Measurements from ENCODE around the gene EIF2AK3.
A peak's percentile ranks its signal among the peaks of the same experiment; 100 is the strongest.

Gene EIF2AK3

GRCh38 chr2:88627055-88627855, at the start of gene EIF2AK3:
EIF2AK3 (minus strand) TSS chr2:88627464; CDS start chr2:88627274, 190 bp downstream.
- no peaks in the 10 kb centered on the region for H3K36me3 ChIP-seq (ENCODE audit: control insufficient read depth in 2 of 2, insufficient read depth in 2 of 2, low read length in 2 of 2)
- H3K4me1 ChIP-seq (ENCODE audit: control insufficient read depth, insufficient read depth, low read length): peaks cover 28% of the 10 kb centered on the region
- no peaks in the 10 kb centered on the region for H3K27me3 ChIP-seq (ENCODE audit: control insufficient read depth in 1 of 2, insufficient read depth in 2 of 2, low read length in 2 of 2)
- peak within 1 kb of the TSS; percentile 88 to 99 for H3K9ac ChIP-seq (ENCODE audit: low read length in 2 of 2)
- no peaks in the 10 kb centered on the region for H3K9me3 ChIP-seq (ENCODE audit: control insufficient read depth in 2 of 2, low read length in 2 of 2)
- H3K4me3 ChIP-seq (ENCODE audit: low read length in 2 of 2): peak within 1 kb of the TSS; percentile 78 to 98
- H3K27ac ChIP-seq (ENCODE audit: low read length): peak within 1 kb of the TSS; percentile 99

- no peak overlapping the region for H3K4me3 ChIP-seq (ENCODE audit: low read length in 2 of 2)
- no peaks in the 10 kb centered on the region for H3K27me3 ChIP-seq (ENCODE audit: control insufficient read depth in 1 of 2, insufficient read depth in 2 of 2, low read length in 2 of 2)
- H3K4me1 ChIP-seq (ENCODE audit: control insufficient read depth, insufficient read depth, low read length): no peaks in the 10 kb centered on the region
- no peaks in the 10 kb centered on the region for H3K36me3 ChIP-seq (ENCODE audit: control insufficient read depth in 2 of 2, insufficient read depth in 2 of 2, low read length in 2 of 2)
- H3K27ac ChIP-seq (ENCODE audit: low read length): no peak overlapping the region
- H3K9me3 ChIP-seq (ENCODE audit: control insufficient read depth in 2 of 2, low read length in 2 of 2): no peaks in the 10 kb centered on the region
- H3K9ac ChIP-seq (ENCODE audit: low read length in 2 of 2): no peak overlapping the region
These were observed 46.1 kb upstream of the EIF2AK3 start for GRCh38 chr2:88673363-88673762.

- Histone ChIP-seq H3K9ac (ENCODE audit: low read length in 2 of 2) (no peak overlapping the region), H3K27ac (ENCODE audit: low read length) (no peak overlapping the region), H3K27me3 (ENCODE audit: control insufficient read depth in 1 of 2, insufficient read depth in 2 of 2, low read length in 2 of 2) (no peaks in the 10 kb centered on the region), H3K4me3 (ENCODE audit: low read length in 2 of 2) (no peak overlapping the region), H3K36me3 (ENCODE audit: control insufficient read depth in 2 of 2, insufficient read depth in 2 of 2, low read length in 2 of 2) (no peaks in the 10 kb centered on the region), H3K4me1 (ENCODE audit: control insufficient read depth, insufficient read depth, low read length) (no peaks in the 10 kb centered on the region), H3K9me3 (ENCODE audit: control insufficient read depth in 2 of 2, low read length in 2 of 2) (no peaks in the 10 kb centered on the region)
These were observed 44.6 kb upstream of the EIF2AK3 start for GRCh38 chr2:88671786-88672427.

DNA sequence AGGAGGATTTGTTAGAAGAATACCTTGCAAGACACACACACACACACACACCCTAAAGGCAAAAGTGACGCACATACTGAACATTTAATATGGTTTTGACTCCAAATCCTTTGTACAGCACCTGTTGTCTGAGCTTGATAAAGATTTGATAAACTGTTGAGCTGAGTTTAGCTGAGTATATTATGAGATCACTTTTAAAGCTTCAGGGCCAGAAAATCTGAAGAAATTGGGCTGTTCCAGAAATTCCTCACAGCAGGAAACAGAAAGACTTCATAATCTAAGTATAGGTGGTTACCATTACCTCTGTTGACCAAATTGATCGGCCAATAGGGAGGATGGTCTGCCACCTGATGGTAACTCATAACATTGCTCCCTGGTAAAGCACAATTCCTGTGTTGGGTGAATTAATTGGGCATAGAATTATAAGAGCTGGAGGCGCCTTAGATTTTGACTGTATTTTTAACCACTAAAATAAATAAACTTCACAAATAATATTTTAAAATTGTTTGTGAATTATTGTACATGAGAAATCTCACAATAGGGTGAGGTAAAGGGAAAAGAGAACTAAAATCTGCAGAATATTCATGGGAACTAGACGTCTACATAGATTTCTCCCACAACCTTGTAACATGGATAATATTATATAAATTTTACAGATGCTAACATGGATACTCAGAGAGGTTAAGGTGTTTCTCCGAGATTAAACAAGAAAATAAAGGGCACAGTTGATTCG, 42.4 kb upstream of the EIF2AK3 start:
- Histone ChIP-seq H3K9ac (ENCODE audit: low read length in 2 of 2) (no peak overlapping the region), H3K4me3 (ENCODE audit: low read length in 2 of 2) (no peak overlapping the region), H3K4me1 (ENCODE audit: control insufficient read depth, insufficient read depth, low read length) (no peaks in the 10 kb centered on the region), H3K9me3 (ENCODE audit: control insufficient read depth in 2 of 2, low read length in 2 of 2) (no peaks in the 10 kb centered on the region), H3K36me3 (ENCODE audit: control insufficient read depth in 2 of 2, insufficient read depth in 2 of 2, low read length in 2 of 2) (no peaks in the 10 kb centered on the region), H3K27me3 (ENCODE audit: control insufficient read depth in 1 of 2, insufficient read depth in 2 of 2, low read length in 2 of 2) (no peaks in the 10 kb centered on the region), H3K27ac (ENCODE audit: low read length) (no peak overlapping the region)

DNA sequence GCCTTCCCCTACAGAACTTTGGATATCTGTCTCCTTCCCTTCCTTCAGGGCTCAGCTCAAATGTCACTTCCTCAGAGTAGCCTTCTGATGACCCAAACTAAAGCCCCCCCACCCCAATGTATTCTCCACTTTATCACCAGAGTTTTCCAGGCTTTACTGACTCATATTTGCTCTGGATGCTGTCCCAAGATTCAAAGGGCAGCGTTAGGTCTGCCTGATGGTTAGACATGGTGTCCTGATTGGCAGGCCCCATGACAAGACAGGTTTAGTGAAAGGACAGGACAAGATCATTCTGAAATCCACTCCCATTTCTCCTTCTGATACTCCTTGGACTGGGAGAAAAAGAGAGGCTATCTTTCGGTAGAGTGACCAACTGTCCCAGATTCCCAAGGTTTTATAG, 41.6 kb upstream of the EIF2AK3 start:
- Histone ChIP-seq H3K9me3 (ENCODE audit: control insufficient read depth in 2 of 2, low read length in 2 of 2) (no peaks in the 10 kb centered on the region), H3K27ac (ENCODE audit: low read length) (no peak overlapping the region), H3K27me3 (ENCODE audit: control insufficient read depth in 1 of 2, insufficient read depth in 2 of 2, low read length in 2 of 2) (no peaks in the 10 kb centered on the region), H3K4me3 (ENCODE audit: low read length in 2 of 2) (no peak overlapping the region), H3K4me1 (ENCODE audit: control insufficient read depth, insufficient read depth, low read length) (no peaks in the 10 kb centered on the region), H3K9ac (ENCODE audit: low read length in 2 of 2) (no peak overlapping the region), H3K36me3 (ENCODE audit: control insufficient read depth in 2 of 2, insufficient read depth in 2 of 2, low read length in 2 of 2) (no peaks in the 10 kb centered on the region)

- no peak overlapping the region for H3K4me3 ChIP-seq (ENCODE audit: low read length in 2 of 2)
- H3K27ac ChIP-seq (ENCODE audit: low read length): no peak overlapping the region
- H3K9ac ChIP-seq (ENCODE audit: low read length in 2 of 2): no peak overlapping the region
- no peaks in the 10 kb centered on the region for H3K36me3 ChIP-seq (ENCODE audit: control insufficient read depth in 2 of 2, insufficient read depth in 2 of 2, low read length in 2 of 2)
- H3K4me1 ChIP-seq (ENCODE audit: control insufficient read depth, insufficient read depth, low read length): no peaks in the 10 kb centered on the region
- H3K27me3 ChIP-seq (ENCODE audit: control insufficient read depth in 1 of 2, insufficient read depth in 2 of 2, low read length in 2 of 2): no peaks in the 10 kb centered on the region
- H3K9me3 ChIP-seq (ENCODE audit: control insufficient read depth in 2 of 2, low read length in 2 of 2): no peaks in the 10 kb centered on the region
These were observed 40.0 kb upstream of the EIF2AK3 start for GRCh38 chr2:88667219-88667618.

- Histone ChIP-seq H3K9me3 (ENCODE audit: control insufficient read depth in 2 of 2, low read length in 2 of 2) (no peaks in the 10 kb centered on the region), H3K27me3 (ENCODE audit: control insufficient read depth in 1 of 2, insufficient read depth in 2 of 2, low read length in 2 of 2) (no peaks in the 10 kb centered on the region), H3K4me3 (ENCODE audit: low read length in 2 of 2) (no peak overlapping the region), H3K27ac (ENCODE audit: low read length) (no peak overlapping the region), H3K9ac (ENCODE audit: low read length in 2 of 2) (no peak overlapping the region), H3K4me1 (ENCODE audit: control insufficient read depth, insufficient read depth, low read length) (no peaks in the 10 kb centered on the region), H3K36me3 (ENCODE audit: control insufficient read depth in 2 of 2, insufficient read depth in 2 of 2, low read length in 2 of 2) (no peaks in the 10 kb centered on the region)
These were observed 39.3 kb upstream of the EIF2AK3 start for GRCh38 chr2:88666576-88666975.

DNA sequence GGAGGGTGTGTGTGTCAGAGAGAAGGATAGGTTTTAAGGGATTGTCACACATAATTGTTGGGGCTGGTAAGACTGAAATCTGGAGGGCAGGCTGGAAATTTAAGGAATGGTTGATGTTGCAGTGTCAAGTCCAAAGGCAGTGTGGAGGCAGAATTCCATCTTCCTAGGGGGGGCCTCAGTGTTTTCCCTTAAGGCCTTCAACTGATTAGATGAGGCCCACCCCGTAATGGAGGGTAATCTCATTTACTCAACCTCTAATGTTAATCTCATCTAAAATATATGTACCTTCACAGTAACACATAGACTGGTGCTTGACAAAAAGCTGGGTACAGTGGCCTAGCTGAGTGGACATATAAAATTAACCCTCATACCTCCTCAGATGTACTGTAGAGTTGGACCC, 33.4 kb upstream of the EIF2AK3 start:
- no peaks in the 10 kb centered on the region for H3K27me3 ChIP-seq (ENCODE audit: control insufficient read depth in 1 of 2, insufficient read depth in 2 of 2, low read length in 2 of 2)
- H3K4me3 ChIP-seq (ENCODE audit: low read length in 2 of 2): no peak overlapping the region
- H3K4me1 ChIP-seq (ENCODE audit: control insufficient read depth, insufficient read depth, low read length): peaks cover 5% of the 10 kb centered on the region
- no peaks in the 10 kb centered on the region for H3K9me3 ChIP-seq (ENCODE audit: control insufficient read depth in 2 of 2, low read length in 2 of 2)
- no peak overlapping the region for H3K9ac ChIP-seq (ENCODE audit: low read length in 2 of 2)
- no peak overlapping the region for H3K27ac ChIP-seq (ENCODE audit: low read length)
- no peaks in the 10 kb centered on the region for H3K36me3 ChIP-seq (ENCODE audit: control insufficient read depth in 2 of 2, insufficient read depth in 2 of 2, low read length in 2 of 2)

- no peaks in the 10 kb centered on the region for H3K9me3 ChIP-seq (ENCODE audit: control insufficient read depth in 2 of 2, low read length in 2 of 2)
- no peaks in the 10 kb centered on the region for H3K27me3 ChIP-seq (ENCODE audit: control insufficient read depth in 1 of 2, insufficient read depth in 2 of 2, low read length in 2 of 2)
- H3K36me3 ChIP-seq (ENCODE audit: control insufficient read depth in 2 of 2, insufficient read depth in 2 of 2, low read length in 2 of 2): no peaks in the 10 kb centered on the region
- peak overlapping the region; percentile 0 for H3K27ac ChIP-seq (ENCODE audit: low read length)
- no peak overlapping the region for H3K4me3 ChIP-seq (ENCODE audit: low read length in 2 of 2)
- peak overlapping the region in 1 of 2 donors; percentile 42 for H3K9ac ChIP-seq (ENCODE audit: low read length in 2 of 2)
- peaks cover 5% of the 10 kb centered on the region for H3K4me1 ChIP-seq (ENCODE audit: control insufficient read depth, insufficient read depth, low read length)
These were observed 32.3 kb upstream of the EIF2AK3 start for GRCh38 chr2:88659538-88659915.

DNA sequence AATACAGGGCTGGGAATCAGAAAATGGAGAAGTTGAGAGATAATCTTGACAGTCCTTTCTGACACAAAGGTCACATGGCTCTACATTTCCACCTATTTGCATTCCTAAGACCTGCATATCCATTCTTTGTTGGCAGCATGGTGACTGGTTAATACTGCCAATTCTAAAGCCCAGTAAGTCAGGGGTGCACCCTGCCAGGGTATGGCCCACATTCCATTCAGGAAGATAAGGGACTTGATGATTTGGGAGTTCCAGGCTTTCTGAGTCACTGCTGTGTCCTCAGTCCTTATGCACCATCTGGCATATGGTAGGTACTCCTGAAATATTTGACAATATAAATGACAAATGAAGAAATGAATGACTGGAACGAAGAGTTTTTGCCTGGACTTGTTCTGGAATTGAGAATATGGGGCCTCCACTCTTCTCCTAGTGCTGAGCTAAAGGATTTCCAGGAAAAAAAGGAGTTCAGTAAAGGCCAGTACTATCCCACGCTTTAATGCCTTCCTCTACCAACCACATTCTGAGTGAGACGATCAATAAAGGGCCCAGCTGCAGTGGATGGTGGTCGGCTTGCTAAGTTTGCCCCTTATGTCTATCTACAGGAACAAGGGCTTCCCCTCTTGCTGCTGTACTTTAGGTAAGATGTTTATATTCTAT, 31.7 kb upstream of the EIF2AK3 start:
- Histone ChIP-seq H3K9ac (ENCODE audit: low read length in 2 of 2) (no peak overlapping the region), H3K27ac (ENCODE audit: low read length) (peak overlapping the region; percentile 0), H3K4me3 (ENCODE audit: low read length in 2 of 2) (no peak overlapping the region), H3K4me1 (ENCODE audit: control insufficient read depth, insufficient read depth, low read length) (peaks cover 5% of the 10 kb centered on the region), H3K36me3 (ENCODE audit: control insufficient read depth in 2 of 2, insufficient read depth in 2 of 2, low read length in 2 of 2) (no peaks in the 10 kb centered on the region), H3K27me3 (ENCODE audit: control insufficient read depth in 1 of 2, insufficient read depth in 2 of 2, low read length in 2 of 2) (no peaks in the 10 kb centered on the region), H3K9me3 (ENCODE audit: control insufficient read depth in 2 of 2, low read length in 2 of 2) (no peaks in the 10 kb centered on the region)

Data from stomach smooth muscle (tissue), 2 donors.